ENCODE measurements around the gene ALG12. TPM values are rescaled to one million over a fixed set of nuclear protein-coding genes. Genes with fewer than 3 reads are reported as not detected.

The ALG12 gene
- total and polyA plus RNA-seq, 2 of the 8 experiments (the other 6 are each of a cell fraction or from before 2014, with no cell fraction given), result 13.4 to 22.5 TPM

DNA sequence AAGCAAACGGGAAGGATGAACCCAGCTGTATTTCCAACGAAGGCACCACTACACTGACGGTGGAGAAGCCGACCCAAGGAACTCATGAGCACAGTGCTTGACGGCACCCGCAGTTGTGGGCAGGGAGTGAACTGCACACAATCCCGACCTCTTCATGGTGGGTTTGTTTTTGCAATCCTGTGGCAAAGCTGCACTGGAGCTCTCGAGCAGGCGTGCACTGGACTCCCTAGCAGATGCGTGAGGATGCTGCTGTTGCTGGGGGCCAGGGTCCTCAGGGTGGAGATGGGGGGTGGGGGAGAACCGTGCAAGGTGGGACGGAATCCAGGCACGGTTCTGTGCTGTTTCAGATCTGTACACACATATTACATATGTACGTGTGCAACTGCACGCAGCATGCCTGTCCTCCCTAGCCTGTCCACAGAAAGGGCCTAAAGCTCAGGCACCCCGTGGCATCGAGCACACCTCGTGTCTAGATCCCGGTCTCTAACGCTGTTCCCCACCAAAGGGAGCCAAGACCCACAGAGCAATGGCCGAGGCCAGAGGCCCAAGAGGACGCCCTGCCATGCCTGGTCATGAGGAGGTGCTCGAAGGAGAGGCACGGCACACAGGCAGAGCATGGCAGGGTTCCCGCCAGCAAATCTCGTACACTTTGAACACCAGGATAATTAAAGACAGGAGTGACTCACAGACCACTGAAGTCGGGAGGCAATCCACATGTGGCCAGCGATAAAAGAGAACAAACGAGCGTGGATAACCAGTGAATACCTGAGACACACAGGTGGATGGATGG, 17.6 kb downstream of the ALG12 start:
- Histone ChIP-seq H2AK5ac (ENCODE audit: low read depth, low read length) (no peak overlapping the region), H4K5ac (ENCODE audit: insufficient read length, low read depth, low read length) (no peak overlapping the region), H3K79me2 (ENCODE audit: control insufficient read depth in 1 of 2, insufficient read depth in 2 of 2, low read length in 2 of 2) (no peaks in the 10 kb centered on the region), H4K91ac (replicated peaks; ENCODE audit: insufficient read length, low read length) (no peak overlapping the region), H3K23ac (ENCODE audit: insufficient read length) (no peak overlapping the region), H3K56ac (replicated peaks; ENCODE audit: insufficient read length, low read depth, low read length) (no peak overlapping the region), H3K4me2 (ENCODE audit: insufficient read depth in 1 of 2, low read depth in 2 of 2, low read length in 2 of 2) (no peak overlapping the region), H3K14ac (ENCODE audit: insufficient read length) (no peak overlapping the region), H3K18ac (ENCODE audit: extremely low read depth, low read length) (no peak overlapping the region), H3K36me3 (ENCODE audit: control insufficient read depth in 2 of 4, insufficient read depth in 4 of 4, low read length in 3 of 4) (peaks cover 0 to 27% (median 10%) of the 10 kb centered on the region in 4 experiments; a peak in 5 of 8 replicates), H3K4ac (replicated peaks; ENCODE audit: insufficient read length, low read depth, low read length) (no peak overlapping the region), H3K9me3 (ENCODE audit: insufficient read depth in 2 of 2, low read depth in 1 of 2, low read length in 1 of 2) (peaks cover 6 to 12% of the 10 kb centered on the region in 2 experiments; a peak in 2 of 4 replicates), H3K4me3 (ENCODE audit: extremely low read depth in 1 of 4, insufficient read depth in 2 of 4, low read depth in 3 of 4, low read length in 4 of 4) (no peak overlapping the region), H3K27me3 (replicated peaks in 1 of 4; ENCODE audit: control insufficient read depth in 3 of 4, extremely low read depth in 1 of 4, insufficient read depth in 3 of 4, low read length in 3 of 4) (no peaks in the 10 kb centered on the region), H2BK15ac (ENCODE audit: low read length) (no peak overlapping the region), H3K27ac (ENCODE audit: low read depth, low read length) (no peak overlapping the region), H3K23me2 (ENCODE audit: low read depth, low read length) (no peaks in the 10 kb centered on the region), H3K4me1 (replicated peaks in 1 of 4; ENCODE audit: control insufficient read depth in 3 of 4, insufficient read depth in 4 of 4, low read length in 3 of 4) (no peaks in the 10 kb centered on the region), H3K9ac (replicated peaks in 1 of 4; ENCODE audit: extremely low read depth in 1 of 4, low read depth in 3 of 4, low read length in 3 of 4) (no peak overlapping the region), H4K20me1 (replicated peaks in 1 of 2; ENCODE audit: control insufficient read depth in 1 of 2, insufficient read depth in 2 of 2, low read length in 2 of 2) (peaks cover under 1 to 10% of the 10 kb centered on the region in 2 experiments), H4K8ac (ENCODE audit: extremely low read depth, insufficient read depth, low read length) (no peak overlapping the region; the same call in 1 of the 2 replicates), H2BK12ac (ENCODE audit: low read depth, low read length) (no peak overlapping the region), H2BK5ac (ENCODE audit: low read depth, low read length) (peak overlapping the region; percentile 60; the same call in 1 of the 2 replicates), H2BK20ac (ENCODE audit: low read length) (no peak overlapping the region), H2AFZ (ENCODE audit: low read length) (no peak overlapping the region), H2BK120ac (replicated peaks; ENCODE audit: low read depth, low read length) (no peak overlapping the region), H3K79me1 (ENCODE audit: low read depth, low read length) (no peaks in the 10 kb centered on the region; the same call in 1 of the 2 replicates)
- DNase-seq (ENCODE audit: low read depth in 1 of 2, low spot score in 2 of 2) (no peak), FAIRE-seq (no peak)
- 93% methylated on average over 30 of the region's 30 CpGs; no CpG with 5 or more reads in 1 of the 2 experiments for WGBS, 2 experiments (ENCODE audit: extremely low coverage in 1 of 2, insufficient coverage in 1 of 2, insufficient read length in 1 of 2, insufficient replicate concordance in 2 of 2, low coverage in 1 of 2, low lambda C conversion rate in 2 of 2, missing lambda C conversion rate in 1 of 2)
- POLR2A ChIA-PET (ENCODE audit: partially characterized antibody), result interaction anchor here (0.7 to 1.6 kb wide), 2 partner anchors 9 to 45 kb away, joined by 3 to 4 read pairs; no protein-coding TSS in a partner anchor
- CTCF ChIA-PET (ENCODE audit: partially characterized antibody), result no interaction called here
- TF ChIP-seq PHF8 (conservative IDR thresholded peaks at IDR 0.05; ENCODE audit: low read depth, low read length), result no peak
- no peak for TF ChIP-seq CBX8 (IDR thresholded peaks at IDR 0.05; ENCODE audit: borderline replicate concordance, low read depth, low read length)
- TF ChIP-seq ATF3 (IDR thresholded peaks at IDR 0.05; ENCODE audit: insufficient read depth, low read depth, low read length), result no peak
- no peak for TF ChIP-seq SIRT6 (IDR thresholded peaks at IDR 0.05; ENCODE audit: low read length)
- no peak for TF ChIP-seq KDM1A (IDR thresholded peaks at IDR 0.05; ENCODE audit: borderline replicate concordance, low read length)

Data from H1 (cell line).